D721Med (cell line): ENCODE results near the gene TAMALIN.

Experiments used
- DNase-seq: peaks from one replicate; pipeline ENCODE4 v3.0.0; 2011; ENCODE audit warnings: low spot score; ENCODE audit not compliant: insufficient read length
- FAIRE-seq: peaks from 2 replicates; lab custom pipeline; 2011; peaks lifted over from hg19 to GRCh38; lab: Jason Lieb, UNC
- CTCF ChIP-seq: IDR thresholded peaks from 2 replicates; pipeline ENCODE4 v1.5.1; 2012; ENCODE audit warnings: mild to moderate bottlenecking, control low read depth; ENCODE audit not compliant: insufficient read depth; ENCODE audit errors: missing control alignments

Gene TAMALIN

DNA sequence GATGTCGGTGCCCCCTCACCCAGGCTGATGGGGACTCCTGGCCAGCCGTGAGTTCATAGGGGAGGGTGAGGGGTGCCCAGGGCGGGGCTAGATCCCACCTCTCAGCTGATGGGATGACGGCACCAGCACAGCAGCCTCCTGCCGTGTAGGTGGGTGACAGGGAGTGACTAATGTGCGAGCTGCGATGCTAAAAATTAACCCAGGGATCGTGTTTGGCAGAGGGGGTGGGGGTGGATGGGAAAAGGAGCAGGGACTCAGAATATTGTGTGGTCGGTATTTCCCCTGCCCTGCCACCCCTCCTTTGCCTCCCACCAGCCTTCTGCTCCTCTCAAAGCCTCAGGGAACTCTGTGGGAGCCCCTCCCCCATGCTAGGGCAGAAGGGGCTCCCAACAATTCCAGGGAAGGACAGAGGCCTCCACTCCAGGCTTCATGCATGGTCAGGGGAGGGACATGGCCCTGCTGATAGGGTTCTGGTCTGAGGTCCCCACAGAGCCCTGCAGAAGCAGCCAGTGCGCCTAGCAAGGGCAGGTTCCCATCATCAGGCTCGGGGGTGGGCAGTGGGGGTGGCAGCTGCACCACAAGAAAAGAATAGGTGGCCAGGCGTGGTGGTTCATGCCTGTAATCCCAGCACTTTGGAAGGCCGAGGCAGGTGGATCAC, 12.5 kb downstream of the TAMALIN start:
- FAIRE-seq = no peak
- DNase-seq = no peak
- no peak for TF ChIP-seq CTCF

GRCh38 chr12:52020539-52021336, 14.0 kb downstream of the TAMALIN start:
- DNase-seq (peak; percentile 76), FAIRE-seq (no peak)
- peak; percentile 62 for TF ChIP-seq CTCF

DNA sequence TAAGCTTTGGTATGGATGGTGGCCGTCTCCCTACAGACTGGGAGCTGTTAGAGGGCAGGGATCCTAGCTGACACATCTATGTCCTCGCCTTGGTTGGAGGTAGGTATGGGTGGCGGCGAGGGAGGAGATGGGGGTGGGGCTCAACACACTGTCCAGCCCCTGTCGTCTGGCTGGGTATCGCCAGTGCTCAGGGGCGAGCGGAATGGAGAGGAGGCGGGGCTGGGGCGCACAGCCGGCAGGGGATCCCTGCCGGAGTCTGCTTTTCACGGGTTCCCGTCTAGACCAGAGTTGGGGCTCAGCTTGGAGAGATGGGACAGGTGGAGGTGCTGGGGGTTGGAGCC, 16.1 kb downstream of the TAMALIN start:
- FAIRE-seq (no peak), DNase-seq (peak; percentile 51)
- TF ChIP-seq CTCF = no peak

- FAIRE-seq (no peak), DNase-seq (peak; percentile 97)
- peak; percentile 59 for TF ChIP-seq CTCF
Measured at GRCh38 chr12:52023182-52023975, 16.6 kb downstream of the TAMALIN start.

GRCh38 chr12:52023976-52024688, 17.4 kb downstream of the TAMALIN start:
- TF ChIP-seq CTCF = no peak
- DNase-seq = no peak
- FAIRE-seq = no peak

DNA sequence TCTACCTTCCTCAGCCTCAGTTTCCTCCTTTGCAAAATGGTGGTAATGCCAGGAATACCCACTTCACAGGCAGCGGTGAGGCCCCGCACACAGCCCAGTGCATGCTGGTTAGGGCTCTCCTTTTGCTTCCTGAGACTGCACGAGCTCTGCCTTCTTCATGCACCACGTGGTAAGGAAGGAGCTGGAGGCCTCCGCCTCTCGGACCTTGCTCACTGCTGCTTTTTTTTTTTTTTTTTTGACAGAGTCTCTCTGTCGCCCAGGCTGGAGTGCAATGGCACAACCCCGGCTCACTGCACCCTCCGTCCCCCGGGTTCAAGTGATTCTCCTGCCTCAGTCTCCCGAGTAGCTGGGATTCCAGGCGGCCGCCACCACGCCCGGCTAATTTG, 18.1 kb downstream of the TAMALIN start:
- no peak for DNase-seq
- TF ChIP-seq CTCF = no peak
- no peak for FAIRE-seq
